Measurements from ENCODE around the gene MBD2. TPM values are rescaled to one million over a fixed set of nuclear protein-coding genes. Genes with fewer than 3 reads are reported as not detected.

The MBD2 gene
- total RNA-seq, 1 experiment from 2014 or later = 79.7 TPM

DNA sequence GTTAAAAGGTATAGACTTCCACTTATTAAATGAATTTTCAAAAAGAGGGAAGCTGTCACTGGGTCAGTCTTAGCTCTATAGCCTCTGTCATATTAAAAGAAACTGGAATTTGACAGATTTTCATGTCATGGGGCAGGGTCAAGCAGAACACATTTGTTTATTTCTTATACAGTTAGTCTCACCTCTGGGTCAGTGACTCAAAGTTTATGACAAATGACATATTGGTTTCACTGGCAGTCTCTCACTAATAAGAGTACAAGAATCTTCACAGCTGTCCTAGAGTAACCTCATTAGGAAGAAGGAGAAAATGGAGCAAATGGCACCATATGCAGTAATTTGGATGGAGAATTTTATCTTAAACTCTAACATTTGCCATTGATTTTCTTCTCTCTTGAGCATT lies 63.2 kb downstream of the MBD2 start:
- BruUV-seq (replicated peaks) = no TSS peak
- ChIA-PET POLR2A (ENCODE audit: low non-redundant PET) (no interaction called here), CTCF (no interaction called here)
- Histone ChIP-seq H3K9me3 (ENCODE audit: low read depth, low read length, poor library complexity, severe bottlenecking) (no peaks in the 10 kb centered on the region), H3K27ac (ENCODE audit: low read depth, low read length, poor library complexity, severe bottlenecking) (no peak overlapping the region), H3K36me3 (ENCODE audit: insufficient read depth, low read length, poor library complexity, severe bottlenecking) (peaks cover 29% of the 10 kb centered on the region), H3K4me3 (ENCODE audit: low read depth, low read length, poor library complexity, severe bottlenecking) (no peak overlapping the region), H3K4me1 (ENCODE audit: insufficient read depth, low read length, poor library complexity, severe bottlenecking) (no peaks in the 10 kb centered on the region), H3K27me3 (replicated peaks; ENCODE audit: insufficient read depth, low read depth, low read length, poor library complexity) (no peaks in the 10 kb centered on the region)
- no peak for DNase-seq (ENCODE audit: low spot score)
- intact Hi-C loops (cut with micrococcal nuclease; ENCODE audit: unreplicated experiment) = no loop called here
- no peak for TF ChIP-seq EZH2 (IDR thresholded peaks at IDR 0.05; ENCODE audit: borderline replicate concordance, low read depth, low read length, poor library complexity, severe bottlenecking)
- TF ChIP-seq, protein P1, sequence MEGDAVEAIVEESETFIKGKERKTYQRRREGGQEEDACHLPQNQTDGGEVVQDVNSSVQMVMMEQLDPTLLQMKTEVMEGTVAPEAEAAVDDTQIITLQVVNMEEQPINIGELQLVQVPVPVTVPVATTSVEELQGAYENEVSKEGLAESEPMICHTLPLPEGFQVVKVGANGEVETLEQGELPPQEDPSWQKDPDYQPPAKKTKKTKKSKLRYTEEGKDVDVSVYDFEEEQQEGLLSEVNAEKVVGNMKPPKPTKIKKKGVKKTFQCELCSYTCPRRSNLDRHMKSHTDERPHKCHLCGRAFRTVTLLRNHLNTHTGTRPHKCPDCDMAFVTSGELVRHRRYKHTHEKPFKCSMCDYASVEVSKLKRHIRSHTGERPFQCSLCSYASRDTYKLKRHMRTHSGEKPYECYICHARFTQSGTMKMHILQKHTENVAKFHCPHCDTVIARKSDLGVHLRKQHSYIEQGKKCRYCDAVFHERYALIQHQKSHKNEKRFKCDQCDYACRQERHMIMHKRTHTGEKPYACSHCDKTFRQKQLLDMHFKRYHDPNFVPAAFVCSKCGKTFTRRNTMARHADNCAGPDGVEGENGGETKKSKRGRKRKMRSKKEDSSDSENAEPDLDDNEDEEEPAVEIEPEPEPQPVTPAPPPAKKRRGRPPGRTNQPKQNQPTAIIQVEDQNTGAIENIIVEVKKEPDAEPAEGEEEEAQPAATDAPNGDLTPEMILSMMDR (conservative IDR thresholded peaks at IDR 0.05; ENCODE audit: low read depth, low read length) = no peak

DNA sequence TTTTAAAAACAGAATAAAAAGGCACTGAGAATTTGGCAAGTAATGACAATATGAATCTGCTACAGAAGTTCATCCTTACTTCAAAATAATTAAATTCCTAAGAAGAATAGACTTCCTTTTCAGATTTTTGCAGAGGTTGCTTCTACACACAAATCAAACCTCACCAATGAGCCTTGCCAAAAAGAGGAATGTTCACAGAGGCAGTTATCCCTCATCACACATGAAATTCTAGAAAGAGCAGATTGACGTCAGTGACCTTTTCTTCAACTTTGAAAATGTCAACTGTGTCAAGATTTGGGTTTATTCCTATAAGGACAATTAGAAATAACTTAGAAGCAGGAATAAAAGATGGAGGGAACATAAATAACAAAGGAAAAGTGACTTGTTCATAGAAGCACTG lies 64.6 kb downstream of the MBD2 start:
- CTCF ChIA-PET = no interaction called here
- Histone ChIP-seq H3K4me1 (ENCODE audit: insufficient read depth, low read length, poor library complexity, severe bottlenecking) (no peaks in the 10 kb centered on the region), H3K27me3 (replicated peaks; ENCODE audit: insufficient read depth, low read depth, low read length, poor library complexity) (no peaks in the 10 kb centered on the region), H3K36me3 (ENCODE audit: insufficient read depth, low read length, poor library complexity, severe bottlenecking) (peaks cover 29% of the 10 kb centered on the region), H3K27ac (ENCODE audit: low read depth, low read length, poor library complexity, severe bottlenecking) (no peak overlapping the region), H3K4me3 (ENCODE audit: low read depth, low read length, poor library complexity, severe bottlenecking) (no peak overlapping the region), H3K9me3 (ENCODE audit: low read depth, low read length, poor library complexity, severe bottlenecking) (no peaks in the 10 kb centered on the region)
- no TSS peak for BruUV-seq (replicated peaks)
- TF ChIP-seq, protein P1 (conservative IDR thresholded peaks at IDR 0.05; ENCODE audit: low read depth, low read length) = no peak
- no peak for TF ChIP-seq EZH2 (IDR thresholded peaks at IDR 0.05; ENCODE audit: borderline replicate concordance, low read depth, low read length, poor library complexity, severe bottlenecking)
- DNase-seq (ENCODE audit: low spot score) = no peak
- POLR2A ChIA-PET (ENCODE audit: low non-redundant PET) = no interaction called here
- intact Hi-C loops (cut with micrococcal nuclease; ENCODE audit: unreplicated experiment) = no loop called here

DNA sequence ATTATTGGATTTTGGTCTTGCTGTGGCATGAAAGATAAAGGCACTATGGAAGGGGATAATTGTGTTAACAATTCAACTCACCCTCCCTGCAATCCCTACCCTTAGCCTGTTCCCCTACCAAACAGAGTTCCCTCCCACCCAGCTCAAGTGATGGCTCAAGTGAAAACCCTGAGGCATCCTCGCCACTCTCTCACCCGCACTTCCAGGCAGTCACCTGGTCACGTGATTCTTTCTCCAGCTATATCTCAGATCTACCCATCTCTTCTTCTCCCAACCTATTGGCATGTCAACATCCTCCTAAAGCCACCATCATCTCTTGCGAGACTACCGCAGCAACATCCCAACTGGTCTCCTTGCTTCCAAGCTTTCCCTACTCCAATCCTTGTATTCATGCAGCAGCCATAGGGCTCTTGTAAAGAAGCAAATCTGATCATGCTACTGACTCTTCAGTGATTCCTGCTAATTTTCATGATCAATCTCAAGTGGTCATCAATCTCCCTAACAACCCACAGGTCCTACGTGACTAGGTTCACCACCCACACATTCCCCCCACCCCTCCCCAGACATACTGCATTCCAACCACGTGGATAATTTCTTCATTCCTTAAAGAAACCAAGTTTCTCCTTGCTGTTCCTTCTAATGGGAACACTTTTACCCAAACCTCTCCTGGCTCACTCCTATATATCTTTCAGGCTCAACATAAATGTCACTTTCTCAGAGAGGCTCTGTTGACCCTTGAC lies 66.7 kb downstream of the MBD2 start:
- Histone ChIP-seq H3K9me3 (ENCODE audit: low read depth, low read length, poor library complexity, severe bottlenecking) (no peaks in the 10 kb centered on the region), H3K4me1 (ENCODE audit: insufficient read depth, low read length, poor library complexity, severe bottlenecking) (no peaks in the 10 kb centered on the region), H3K36me3 (ENCODE audit: insufficient read depth, low read length, poor library complexity, severe bottlenecking) (peaks cover 16% of the 10 kb centered on the region), H3K27me3 (replicated peaks; ENCODE audit: insufficient read depth, low read depth, low read length, poor library complexity) (no peaks in the 10 kb centered on the region), H3K27ac (ENCODE audit: low read depth, low read length, poor library complexity, severe bottlenecking) (no peak overlapping the region), H3K4me3 (ENCODE audit: low read depth, low read length, poor library complexity, severe bottlenecking) (no peak overlapping the region)
- POLR2A ChIA-PET (ENCODE audit: low non-redundant PET) = no interaction called here
- no peak for TF ChIP-seq EZH2 (IDR thresholded peaks at IDR 0.05; ENCODE audit: borderline replicate concordance, low read depth, low read length, poor library complexity, severe bottlenecking)
- TF ChIP-seq, protein P1 (conservative IDR thresholded peaks at IDR 0.05; ENCODE audit: low read depth, low read length) = no peak
- no peak for DNase-seq (ENCODE audit: low spot score)
- CTCF ChIA-PET = no interaction called here
- intact Hi-C loops (cut with micrococcal nuclease; ENCODE audit: unreplicated experiment) = no loop called here
- BruUV-seq (replicated peaks) = no TSS peak
